Panc1 (cell line): Measurements from ENCODE around the gene BTBD9.

Source experiments
- CTCF ChIP-seq: fragments of 450-650 bp; IDR thresholded peaks from 2 replicates; pipeline ENCODE4 v1.5.1; 2017; ENCODE audit warnings: mild to moderate bottlenecking
- POLR2AphosphoS5 ChIP-seq: IDR thresholded peaks from 2 replicates; pipeline ENCODE4 v1.6.1; 2012; ENCODE audit warnings: mild to moderate bottlenecking, low read depth, low read length, moderate library complexity
- SIN3A ChIP-seq: IDR thresholded peaks from 2 replicates; pipeline ENCODE4 v1.6.1; 2012; ENCODE audit warnings: low read depth, mild to moderate bottlenecking, low read length, moderate library complexity, borderline replicate concordance; ENCODE audit not compliant: insufficient read depth
- TCF7L2 ChIP-seq: IDR thresholded peaks from 2 replicates; pipeline ENCODE4 v1.6.1; 2011; ENCODE audit warnings: mild to moderate bottlenecking, low read depth, low read length, inconsistent platforms
- TF ChIP-seq, protein P1 (sequence below), 2 experiments: IDR thresholded peaks; 2 replicates each; pipeline ENCODE4 v1.6.1; 2011 to 2012; ENCODE audit warnings: low read depth in 2 of 2, control low read depth in 1 of 2, low read length in 1 of 2, mild to moderate bottlenecking in 1 of 2, moderate library complexity in 1 of 2; ENCODE audit not compliant: insufficient read depth in 1 of 2

DNA sequence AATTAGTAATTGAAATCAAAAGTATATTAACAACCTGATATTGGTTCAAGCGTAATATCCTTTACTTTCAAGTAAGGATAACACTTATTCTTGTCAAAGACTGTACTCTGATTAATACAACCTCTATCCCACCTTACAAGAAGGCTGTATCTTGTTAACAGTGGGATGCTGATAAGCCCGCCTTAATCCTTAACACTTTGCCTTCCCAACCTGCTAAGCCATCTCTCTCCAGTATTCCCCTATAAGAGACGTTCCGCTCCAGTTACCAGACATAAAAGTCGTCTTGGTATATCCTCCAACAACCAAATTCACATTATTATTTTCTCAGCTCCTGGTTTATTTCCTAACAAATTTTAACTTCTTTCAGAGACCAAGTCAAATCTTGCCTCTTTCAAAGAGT, 2.0 kb downstream of the BTBD9 start:
- no peak for TF ChIP-seq TCF7L2
- TF ChIP-seq, protein P1, sequence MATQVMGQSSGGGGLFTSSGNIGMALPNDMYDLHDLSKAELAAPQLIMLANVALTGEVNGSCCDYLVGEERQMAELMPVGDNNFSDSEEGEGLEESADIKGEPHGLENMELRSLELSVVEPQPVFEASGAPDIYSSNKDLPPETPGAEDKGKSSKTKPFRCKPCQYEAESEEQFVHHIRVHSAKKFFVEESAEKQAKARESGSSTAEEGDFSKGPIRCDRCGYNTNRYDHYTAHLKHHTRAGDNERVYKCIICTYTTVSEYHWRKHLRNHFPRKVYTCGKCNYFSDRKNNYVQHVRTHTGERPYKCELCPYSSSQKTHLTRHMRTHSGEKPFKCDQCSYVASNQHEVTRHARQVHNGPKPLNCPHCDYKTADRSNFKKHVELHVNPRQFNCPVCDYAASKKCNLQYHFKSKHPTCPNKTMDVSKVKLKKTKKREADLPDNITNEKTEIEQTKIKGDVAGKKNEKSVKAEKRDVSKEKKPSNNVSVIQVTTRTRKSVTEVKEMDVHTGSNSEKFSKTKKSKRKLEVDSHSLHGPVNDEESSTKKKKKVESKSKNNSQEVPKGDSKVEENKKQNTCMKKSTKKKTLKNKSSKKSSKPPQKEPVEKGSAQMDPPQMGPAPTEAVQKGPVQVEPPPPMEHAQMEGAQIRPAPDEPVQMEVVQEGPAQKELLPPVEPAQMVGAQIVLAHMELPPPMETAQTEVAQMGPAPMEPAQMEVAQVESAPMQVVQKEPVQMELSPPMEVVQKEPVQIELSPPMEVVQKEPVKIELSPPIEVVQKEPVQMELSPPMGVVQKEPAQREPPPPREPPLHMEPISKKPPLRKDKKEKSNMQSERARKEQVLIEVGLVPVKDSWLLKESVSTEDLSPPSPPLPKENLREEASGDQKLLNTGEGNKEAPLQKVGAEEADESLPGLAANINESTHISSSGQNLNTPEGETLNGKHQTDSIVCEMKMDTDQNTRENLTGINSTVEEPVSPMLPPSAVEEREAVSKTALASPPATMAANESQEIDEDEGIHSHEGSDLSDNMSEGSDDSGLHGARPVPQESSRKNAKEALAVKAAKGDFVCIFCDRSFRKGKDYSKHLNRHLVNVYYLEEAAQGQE (IDR thresholded peaks at IDR 0.05; ENCODE audit: insufficient read depth in 1 of 2, low read depth in 2 of 2, low read length in 1 of 2): no peak
- no peak for TF ChIP-seq CTCF
- TF ChIP-seq SIN3A: no peak
- no peak for TF ChIP-seq POLR2AphosphoS5
